Activated effector memory CD4-positive, alpha-beta T cell treated with Interleukin-2 at 50 U/mL for 16 hours (primary cell): ENCODE data around the gene AK6.
A peak's percentile ranks its signal among the peaks of the same experiment; 100 is the strongest.
"Not testable (repeated sequence)": the region's sequence is repeated elsewhere in the genome, so short reads cannot be mapped to it uniquely, and the experiment has no call there.

ENCODE experiments used
- DNase-seq: peaks from one replicate; pipeline ENCODE4 v3.0.0-alpha.2; 2020

AK6 gene

DNA sequence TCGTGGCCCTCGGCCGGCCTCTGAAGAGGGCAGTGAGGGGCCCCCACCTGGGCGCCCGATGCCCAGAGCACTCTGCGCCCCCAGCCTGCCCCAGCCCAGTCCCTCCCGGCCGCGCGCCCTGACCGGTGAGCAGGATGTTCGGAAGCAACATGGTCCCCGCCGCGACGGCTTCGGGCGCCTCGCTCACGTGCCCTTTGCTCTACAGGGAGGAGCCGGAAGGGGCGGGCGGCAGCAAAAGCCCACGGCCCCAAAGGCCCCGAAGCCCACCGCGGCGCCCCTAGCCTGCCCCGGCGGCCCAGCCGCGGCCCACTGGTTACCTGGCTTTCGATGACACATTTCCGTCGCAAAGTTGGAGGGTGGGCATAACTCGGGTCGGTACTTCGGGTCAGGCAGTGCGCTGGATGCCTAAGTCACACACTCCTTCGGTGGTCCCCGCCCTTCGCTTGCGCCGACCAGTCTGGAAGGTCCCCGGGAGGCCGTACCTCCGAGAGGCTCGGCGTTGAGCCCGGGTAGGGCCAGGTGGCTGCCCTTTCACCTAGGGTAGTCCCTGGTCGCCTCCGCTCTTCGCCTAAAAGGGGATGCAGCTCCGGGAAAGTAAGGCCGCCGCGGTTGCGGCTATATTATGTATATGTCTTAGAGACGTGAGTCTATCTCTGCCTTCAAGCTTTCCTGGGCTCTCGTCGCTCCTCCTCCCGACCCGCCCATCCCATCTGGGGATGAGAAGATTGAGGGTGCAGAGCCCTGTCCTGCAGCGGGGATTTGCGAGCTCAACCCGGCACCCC, at the start of gene AK6, which contains the start of the genes RAD17 and TAF9:
TSS of gene AK6 (minus strand) at position 181 of the 782 bp plus-strand sequence. CDS start at position 151, 30 bp downstream.
TSS of gene RAD17 (plus strand) at position 479 of the 782 bp plus-strand sequence. CDS start 2,391 bp downstream, outside the sequence.
TSS of gene TAF9 (minus strand) at position 181 of the 782 bp plus-strand sequence. CDS start 3,783 bp downstream, outside the sequence.
- peak; percentile 89 for DNase-seq

DNA sequence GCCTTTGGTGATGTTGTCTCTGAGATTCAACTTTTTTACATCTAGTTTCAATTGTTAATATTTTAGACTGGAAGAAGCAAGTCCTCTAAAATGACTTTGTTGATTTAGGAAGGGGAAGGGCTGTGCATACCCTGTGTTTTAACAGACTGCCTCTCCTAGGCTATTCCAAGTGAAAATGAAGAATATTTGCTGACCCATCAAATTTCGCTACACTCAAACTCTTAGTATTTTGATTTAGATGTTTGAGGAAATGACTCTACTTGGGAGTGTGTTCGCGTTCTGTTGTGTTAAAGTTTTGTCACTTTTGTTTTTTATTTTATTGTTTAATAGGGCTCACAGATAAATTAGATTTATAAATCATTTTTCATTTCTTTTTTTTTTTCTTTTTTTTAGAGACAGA, 49.2 kb upstream of the AK6 start:
- no peak for DNase-seq

DNA sequence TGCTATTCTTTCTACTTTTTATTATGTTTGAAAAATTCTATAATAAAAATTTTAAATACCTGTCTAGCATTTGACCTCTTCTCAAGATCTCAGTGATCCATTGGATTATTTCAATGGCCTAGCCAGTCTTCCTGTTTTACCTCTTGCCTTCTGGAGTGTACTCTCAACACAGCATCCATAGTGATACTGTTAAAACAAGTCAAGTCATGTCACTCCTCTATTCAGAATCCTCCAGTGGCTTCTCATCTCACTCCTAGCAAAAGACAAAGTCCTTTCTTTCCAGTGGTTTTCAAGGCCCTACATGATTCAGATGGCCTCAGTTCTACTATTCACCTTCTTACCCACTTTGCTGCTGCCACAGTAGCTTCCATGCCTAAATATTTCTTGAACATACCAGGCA, 47.4 kb upstream of the AK6 start:
- DNase-seq = no peak

DNA sequence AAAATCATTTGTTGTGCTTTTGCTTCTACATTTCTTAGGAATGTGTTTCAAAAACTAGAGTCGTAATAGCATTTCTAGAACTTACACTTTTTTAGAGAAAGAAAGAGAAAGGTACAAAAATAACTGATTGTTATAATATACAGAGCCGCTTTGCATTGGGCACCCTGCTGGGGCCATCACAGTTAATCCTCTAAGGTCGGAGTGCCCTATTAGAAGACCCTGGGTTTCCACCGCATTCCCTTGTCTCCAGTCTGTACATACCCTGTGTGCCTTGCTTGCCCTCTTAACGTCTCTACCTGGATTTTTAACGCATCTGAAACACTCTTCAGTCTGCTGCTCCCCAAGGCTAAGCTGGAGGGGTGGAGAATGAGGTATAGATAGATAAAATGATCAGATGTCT, 46.9 kb upstream of the AK6 start:
- no peak for DNase-seq

DNA sequence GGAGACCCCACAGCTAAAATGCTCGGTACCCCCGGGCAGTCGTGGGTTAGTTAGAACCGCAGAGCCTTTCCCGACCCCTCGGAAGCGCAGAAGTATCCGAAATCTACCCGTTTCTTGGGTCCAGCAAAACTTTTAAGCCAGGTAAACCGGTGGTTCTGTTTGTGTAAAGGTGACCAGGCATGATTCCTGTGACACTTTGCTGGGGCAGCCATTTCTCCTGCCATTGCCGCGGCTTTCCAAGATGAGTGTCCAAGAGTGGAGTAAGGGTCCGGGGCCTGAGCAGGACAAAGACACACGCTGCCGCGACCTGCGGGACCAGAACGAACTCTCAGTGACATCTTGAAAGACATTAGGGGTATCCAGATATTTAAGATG, 46.3 kb upstream of the AK6 start:
- DNase-seq = no peak

DNA sequence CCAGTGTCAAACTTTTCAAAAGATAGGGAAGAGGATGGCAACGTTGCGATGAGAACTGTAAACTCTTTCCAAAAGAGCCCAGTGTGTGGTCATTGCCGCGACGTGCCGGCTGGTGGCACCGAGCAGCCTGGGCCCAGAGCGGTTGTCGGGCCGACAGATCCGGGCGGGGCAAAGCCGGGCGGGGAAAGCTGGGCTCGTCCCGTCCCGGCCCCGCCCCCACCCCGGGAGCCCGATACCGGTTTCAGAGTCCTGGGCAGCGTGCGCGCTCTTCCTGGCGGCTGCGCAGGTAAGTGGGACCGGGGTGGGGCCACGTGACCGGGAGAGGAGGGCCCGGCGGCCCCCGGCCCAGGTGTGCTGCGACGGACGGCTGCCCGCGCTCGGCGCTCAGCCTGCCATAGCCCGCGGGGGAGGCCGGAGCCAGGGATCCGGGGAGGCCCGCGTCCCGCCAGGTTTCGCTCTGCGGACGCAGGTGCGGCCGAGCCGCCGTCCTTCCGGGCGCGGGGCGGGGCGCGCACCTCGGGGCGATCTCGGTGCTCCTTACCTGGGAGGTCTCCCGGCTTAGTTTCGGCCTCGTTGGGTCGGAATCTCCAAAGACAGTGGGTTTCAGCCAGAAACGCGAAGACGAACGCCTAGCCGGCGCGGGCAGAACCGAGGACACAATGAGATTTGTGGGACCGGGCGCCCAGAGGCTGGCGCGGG, 45.7 kb upstream of the AK6 start, which contains the start of gene MARVELD2:
TSS of gene MARVELD2 (plus strand) at position 232 of the 699 bp plus-strand sequence. CDS start 4,270 bp downstream, outside the sequence.
- DNase-seq = peak; percentile 25

DNA sequence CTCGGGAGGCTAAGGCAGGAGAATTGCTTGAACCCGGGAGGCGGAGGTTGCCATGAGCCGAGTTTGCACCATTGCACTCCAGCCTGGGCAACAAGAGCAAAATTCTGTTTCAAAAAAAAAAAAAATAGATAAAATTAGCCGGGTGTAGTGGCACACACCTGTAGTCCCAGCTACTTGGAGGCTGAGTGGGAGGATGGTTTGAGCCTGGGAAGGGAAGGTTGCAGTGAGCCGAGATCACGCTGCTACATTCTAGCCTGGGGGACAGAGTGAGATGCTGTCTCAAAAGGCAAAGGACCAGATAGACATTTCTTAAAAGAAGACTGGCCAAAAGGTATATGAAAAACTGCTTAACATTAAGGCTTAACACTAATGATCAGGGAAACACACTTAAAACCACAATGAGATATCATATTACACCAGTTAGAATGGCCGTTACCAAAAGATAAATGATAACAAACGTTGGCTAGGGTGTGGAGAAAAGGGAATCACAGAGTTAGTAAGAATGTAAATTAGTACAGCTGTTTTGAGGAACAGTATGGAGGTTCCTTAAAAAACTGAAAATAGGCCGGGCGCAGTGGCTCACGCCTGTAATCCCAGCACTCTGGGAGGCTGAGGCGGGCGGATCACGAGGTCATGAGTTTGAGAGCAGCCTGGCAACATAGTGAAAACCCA, 35.5 kb upstream of the AK6 start:
- DNase-seq = no peak

DNA sequence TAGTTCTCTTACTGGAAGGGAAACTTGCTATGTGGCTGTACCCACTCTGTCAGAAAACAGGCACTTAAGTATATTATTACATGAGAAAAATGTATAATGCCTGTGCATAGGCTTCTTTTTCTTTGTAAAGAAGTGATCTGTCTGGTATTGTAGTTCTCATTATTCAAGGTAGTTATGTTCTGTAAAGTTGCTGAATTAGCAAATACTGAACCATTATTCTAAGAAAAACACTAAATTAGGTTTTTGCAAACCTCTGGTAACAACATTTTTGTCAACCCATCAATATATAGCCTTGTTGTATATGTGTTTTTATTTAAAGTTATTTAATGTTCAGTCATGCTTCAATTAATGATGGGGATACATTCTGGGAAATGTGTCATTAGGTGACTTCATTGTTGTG, 9.1 kb upstream of the AK6 start:
- DNase-seq = no peak

DNA sequence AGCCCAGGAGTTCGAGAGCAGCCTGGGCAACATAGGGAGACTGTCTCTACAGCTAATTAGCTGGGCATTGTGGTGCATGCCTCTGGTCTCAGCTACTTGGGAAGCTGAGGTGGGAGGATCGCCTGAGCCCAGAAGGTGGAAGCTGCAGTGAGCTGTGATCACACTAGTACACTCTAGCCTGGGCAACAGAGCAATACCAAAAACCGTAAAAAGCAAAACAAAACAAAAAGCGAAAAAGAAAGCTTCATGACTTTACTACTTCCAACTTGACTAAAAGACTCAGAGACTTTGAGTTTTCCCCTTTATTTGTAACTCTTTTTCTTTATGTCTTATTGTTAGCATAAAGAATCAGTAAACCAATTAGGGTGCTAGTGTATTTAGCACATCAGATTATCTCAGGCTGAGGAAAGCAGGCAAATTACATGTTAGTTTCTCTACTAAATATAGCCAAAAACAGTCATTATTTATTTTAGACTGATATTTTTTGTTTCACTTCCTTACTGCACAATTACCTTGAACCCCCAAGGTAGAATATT, 5.7 kb upstream of the AK6 start:
- no peak for DNase-seq

DNA sequence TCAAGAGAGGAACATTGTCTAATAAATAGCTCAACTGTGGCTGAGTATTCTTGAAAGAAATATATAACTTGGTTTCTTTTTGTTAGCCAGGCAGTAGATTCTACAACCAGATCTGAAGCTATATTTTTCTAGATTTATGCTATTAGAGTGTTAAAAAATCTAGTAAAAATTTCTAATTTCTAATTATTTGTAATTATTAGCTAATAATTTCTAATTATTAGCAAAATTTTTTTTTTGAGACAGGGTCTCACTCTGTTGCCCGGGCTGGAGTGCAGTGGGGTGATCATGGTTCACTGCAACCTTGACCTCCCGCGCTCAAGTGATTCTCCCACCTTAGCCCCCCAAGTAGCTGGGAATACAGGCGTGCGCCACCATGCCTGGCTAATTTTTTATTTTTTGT, 3.1 kb upstream of the AK6 start:
- DNase-seq = no peak

DNA sequence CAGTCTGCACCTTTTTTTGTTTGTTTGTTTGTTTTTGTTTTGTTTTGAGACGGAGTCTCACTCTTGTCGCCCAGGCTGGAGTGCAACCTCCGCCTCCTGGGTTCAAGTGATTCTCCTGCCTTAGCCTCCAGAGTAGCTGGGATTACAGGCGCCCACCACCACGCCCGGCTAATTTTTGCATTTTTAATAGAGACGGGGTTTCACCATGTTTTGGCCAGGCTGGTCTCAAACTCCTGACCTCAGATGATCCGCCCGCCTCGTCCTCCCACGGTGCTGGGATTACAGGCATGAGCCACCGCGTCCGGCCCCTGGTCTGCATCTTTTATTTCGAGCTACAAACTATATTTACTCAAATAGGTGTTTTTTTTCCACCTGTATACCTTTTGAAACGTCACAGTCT, 1.0 kb upstream of the AK6 start:
- DNase-seq = not testable (repeated sequence)

DNA sequence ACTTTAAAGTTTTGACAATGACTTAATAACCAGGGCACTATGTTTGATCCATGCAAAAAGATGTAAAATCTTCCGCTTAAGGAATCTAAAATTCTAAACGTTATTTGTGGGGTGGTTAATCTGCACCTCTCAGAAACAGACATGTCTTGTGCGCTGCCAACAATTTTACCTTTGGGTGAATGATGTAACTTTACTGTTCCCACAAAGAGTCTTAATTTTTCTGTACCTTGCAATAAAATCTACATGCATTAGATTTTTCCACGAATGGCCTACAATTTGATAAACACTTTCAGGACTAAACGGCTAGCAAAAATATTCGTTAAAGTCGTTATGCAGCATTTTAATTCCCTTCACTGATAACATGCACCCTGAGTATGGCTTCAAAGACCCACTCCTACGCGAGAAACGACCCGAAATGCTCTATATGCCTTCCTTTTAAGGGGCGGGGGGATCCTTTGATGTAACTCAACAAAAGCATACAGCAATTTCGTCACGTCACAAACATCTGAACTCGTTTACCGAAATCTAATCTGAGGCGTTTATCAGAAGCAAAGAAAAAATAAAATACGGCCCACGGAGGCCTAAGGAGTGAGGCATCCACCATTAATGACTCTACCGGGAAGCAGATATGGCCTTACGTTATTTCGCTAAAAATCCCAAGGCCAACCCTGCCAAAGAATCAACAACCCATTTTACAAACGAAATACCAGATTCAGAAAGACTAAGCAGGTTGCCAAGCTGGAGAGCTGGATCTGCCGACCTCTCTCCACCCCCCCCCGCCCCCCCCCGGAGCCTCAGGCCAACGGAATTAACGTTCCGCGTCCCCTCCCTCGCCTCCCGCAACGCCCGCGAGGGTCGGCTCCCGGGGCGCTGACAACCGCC, 621 bp downstream of the AK6 start:
- no peak for DNase-seq

DNA sequence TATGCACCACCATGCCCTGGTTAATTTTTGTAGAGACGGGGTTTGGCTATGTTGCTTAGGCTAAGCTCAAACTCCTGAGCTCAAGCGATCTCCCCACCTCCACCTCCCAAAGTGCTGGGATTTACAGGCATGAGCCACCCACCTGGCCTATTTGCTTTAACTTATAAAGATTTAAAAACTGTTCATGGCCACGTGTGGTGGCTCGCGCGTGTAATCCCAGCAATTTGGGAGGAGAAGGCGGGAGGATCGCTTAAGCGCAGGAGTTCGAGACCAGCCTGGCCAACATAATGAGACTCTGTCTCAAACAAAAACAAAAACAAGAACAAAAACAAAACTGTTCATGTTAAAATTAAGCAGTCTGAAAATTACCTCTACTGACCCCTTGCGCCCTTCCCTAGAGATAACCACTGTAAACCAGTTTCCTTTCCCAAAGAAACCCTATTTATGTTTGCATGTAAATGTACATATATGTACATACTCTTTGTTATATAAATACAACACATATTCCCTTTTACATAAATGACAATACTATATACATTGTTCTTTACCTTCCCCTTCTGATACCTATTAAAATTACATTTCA, 1.5 kb downstream of the AK6 start:
- no peak for DNase-seq

DNA sequence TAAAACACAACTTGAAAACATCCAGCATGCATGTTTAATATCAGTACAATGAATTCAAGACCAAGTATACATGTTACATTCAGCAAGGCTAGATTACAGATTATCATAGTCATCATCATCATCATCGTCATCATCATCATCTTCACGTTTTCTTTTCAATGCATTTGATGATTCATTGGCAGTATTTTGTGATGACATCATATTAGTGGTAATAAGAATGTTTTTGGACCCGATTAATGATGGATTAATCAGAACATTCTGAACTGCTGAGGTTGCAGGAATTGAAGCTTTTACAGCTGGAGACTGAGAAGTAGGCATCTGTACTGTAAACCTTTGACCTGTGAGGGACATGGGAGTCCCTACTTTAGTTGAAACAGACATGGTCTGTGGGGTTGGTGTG, 4.5 kb downstream of the AK6 start:
- DNase-seq = no peak

DNA sequence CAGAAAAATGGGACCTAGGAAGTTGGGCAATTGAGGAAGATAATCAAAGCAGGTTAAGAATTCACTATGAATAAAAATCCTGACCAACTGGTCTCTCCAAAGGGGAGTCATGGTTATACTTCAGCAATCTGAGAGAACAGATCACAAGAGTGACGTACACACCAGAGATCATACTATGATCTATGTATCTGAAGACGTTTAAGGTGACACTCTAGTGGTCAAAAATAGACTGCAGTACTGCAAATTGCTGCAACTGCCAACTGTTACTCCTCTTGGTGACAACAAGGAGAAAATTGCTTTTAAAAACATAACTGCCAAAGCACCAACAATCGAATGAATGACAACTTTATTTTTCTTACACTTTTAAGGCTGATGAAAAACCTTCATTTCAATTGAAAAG, 4.9 kb downstream of the AK6 start:
- no peak for DNase-seq

DNA sequence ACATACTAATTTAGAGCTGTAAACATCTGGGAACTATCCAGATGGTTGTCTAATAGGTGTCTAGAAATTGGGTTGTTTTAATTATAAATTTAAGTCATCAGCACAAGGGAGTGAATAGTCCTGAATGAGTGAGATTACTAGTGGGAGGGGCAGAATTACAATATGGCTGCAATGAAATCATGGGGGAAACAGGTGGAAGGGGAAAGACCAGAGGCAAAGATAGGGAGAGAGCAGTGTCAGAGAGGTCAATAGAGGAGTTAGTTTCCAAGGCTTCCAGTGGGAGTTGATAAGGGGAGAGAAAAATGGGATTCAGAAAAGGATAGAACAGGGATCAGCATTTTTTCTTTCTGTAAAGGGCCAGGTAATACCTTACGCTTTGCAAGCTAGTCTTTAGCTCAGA, 8.9 kb downstream of the AK6 start:
- DNase-seq = no peak

DNA sequence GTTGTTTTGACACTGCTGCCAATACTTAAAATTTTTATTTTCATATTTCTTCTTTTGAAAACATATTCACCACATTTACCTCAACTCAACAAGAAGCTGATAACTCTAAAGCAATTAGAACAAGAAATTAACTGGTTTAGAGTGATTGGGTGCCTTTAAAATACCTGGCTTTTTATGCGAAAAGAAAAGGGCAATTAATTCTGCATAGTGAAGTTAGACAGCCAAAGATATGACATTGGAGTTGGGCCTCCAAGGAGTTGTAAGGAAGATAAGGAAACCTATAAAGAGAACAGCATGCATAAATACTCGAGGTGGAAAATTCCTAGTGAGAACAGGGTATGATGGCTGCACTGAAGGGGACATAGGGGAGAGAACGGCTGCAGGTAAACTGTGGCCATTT, 9.6 kb downstream of the AK6 start:
- DNase-seq = no peak

DNA sequence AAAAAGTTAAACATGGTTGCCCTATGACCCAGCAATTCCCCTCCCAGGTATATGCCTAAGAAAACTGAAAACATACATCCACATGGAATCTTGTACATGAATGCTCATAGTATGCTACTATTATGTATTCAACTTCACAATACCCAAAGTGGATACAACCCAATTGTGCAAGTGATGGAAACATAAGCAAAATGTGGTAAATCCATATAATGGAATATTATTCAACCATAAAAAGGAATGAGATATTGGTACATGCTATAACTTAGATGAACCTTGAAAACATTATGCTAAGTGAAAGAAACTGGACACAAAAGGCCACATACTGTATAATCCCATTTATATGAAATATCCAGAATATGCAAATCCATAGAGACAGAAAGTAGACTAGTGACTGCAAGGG, 18.7 kb downstream of the AK6 start:
- DNase-seq = no peak

DNA sequence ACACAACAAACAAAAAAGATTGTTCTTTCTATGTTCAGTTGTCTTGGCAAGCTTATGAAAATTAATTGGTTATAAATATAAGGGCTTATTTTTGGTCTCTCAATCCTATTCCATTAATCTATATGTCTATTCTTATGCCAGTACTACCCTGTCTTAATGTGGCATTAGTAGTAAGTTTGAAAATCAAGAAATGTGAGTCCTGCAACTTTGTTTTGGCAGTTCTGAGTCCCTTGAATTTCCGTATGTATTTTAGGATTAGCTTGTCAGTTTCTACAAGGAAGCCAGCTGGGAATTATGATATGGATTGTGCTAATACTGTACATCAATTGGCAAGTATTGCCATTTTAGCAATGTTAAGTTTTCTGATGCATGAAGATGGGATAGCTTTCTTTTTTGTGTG, 26.2 kb downstream of the AK6 start:
- DNase-seq = no peak

DNA sequence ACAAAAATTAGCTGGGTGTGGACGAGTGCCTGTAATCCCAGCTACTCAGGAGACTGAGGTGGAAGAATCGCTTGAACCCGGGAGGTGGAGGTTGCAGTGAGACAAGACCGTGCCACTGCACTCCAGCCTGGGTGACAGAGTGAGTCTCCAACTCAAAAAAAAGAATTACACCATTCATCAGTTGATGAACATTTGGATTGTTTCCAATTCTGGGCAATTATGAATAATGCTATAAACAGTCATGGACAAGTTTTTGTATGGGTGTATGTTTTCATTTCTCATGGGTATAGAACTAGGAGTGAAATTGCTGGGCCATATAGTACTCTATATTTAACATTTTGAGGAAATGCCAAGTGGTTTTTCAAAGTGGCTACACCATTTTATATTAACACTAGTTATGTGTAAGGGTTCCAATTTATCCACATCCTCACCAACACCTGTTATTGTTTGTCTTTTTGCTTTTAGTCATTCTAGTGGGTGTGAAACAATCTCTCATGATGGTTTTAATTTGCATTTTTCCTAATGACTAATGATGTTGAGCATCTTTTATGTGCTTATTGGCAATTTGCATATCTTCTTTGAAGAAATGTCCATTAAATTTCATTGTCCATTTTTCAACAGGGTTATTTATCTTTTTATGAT, 27.7 kb downstream of the AK6 start:
- DNase-seq = no peak

DNA sequence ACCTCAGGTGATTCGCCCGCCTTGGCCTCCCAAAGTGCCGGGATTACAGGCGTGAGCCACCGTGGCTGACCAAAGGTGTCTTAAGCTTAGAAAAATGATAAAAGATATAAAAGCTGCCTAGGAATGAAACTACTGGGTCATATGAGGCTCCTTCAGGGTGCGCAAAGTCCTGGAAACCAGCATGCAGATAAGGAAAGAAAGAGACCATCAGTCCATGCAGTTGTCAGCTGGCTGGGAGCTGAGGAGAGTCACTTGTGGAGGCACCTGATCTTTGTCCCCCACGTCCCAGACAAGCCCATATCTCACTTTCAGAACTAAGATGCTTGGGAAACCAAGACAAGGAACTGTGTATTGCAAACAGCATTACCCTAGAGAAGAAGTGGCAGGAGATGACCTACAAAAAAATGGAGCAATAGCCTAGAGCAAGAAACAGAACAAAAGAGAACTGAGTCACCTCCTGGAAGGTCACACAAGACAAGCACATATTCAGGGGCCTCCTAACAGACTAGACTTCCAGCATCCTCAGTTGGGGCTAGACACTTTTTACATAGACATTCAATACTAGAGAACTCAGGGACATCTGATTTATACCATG, 33.9 kb downstream of the AK6 start:
- no peak for DNase-seq
